Gastroesophageal sphincter (tissue), 3 donors: ENCODE results near the gene ATP9A.

Source experiments
- CTCF ChIP-seq, 4 experiments: fragments of 200-600 bp in 2 of 4; fragments of 450-650 bp in 2 of 4; sonication (generic) in 1 of 4; IDR thresholded peaks; one replicate each; pipeline ENCODE4 v1.5.1; 2017 to 2019; ENCODE audit warnings: antibody characterized with exemption in 4 of 4, mild to moderate bottlenecking in 2 of 4, moderate library complexity in 2 of 4
- EP300 ChIP-seq: sonication (generic); formaldehyde crosslinking; IDR thresholded peaks from one replicate; pipeline ENCODE4 v1.6.1; 2017; ENCODE audit warnings: antibody characterized with exemption, mild to moderate bottlenecking
- POLR2A ChIP-seq, 2 donors: fragments of 450-650 bp; IDR thresholded peaks; one replicate each; pipeline ENCODE4 v1.6.1; 2017; ENCODE audit warnings: antibody characterized with exemption in 2 of 2, mild to moderate bottlenecking in 2 of 2, moderate library complexity in 1 of 2
- POLR2AphosphoS5 ChIP-seq: sonication (generic); formaldehyde crosslinking; IDR thresholded peaks from one replicate; pipeline ENCODE4 v1.6.1; 2017; ENCODE audit warnings: antibody characterized with exemption

GRCh38 chr20:51695574-51696303, 72.5 kb downstream of the ATP9A start:
- TF ChIP-seq CTCF (IDR thresholded peaks at IDR 0.05) (no peak), POLR2AphosphoS5 (no peak), POLR2A (IDR thresholded peaks at IDR 0.05) (no peak), EP300 (no peak)
